A549 (cell line): Measurements from ENCODE around the gene B9D1. TPM values are rescaled to one million over a fixed set of nuclear protein-coding genes. Genes with fewer than 3 reads are reported as not detected.

Experiments used
- ATAC-seq, 2 experiments: fragments of 200-7000 bp in 1 of 2; fragments of >200 bp in 1 of 2; cut with Nextera tagmentation in 1 of 2; cut with Tn5 transposase in 1 of 2; 3 replicates each; pipeline versions ENCODE4 v1.8.0 to v1.9.1; 2018 to 2020; ENCODE audit warnings: mild to moderate bottlenecking in 1 of 2, moderate library complexity in 1 of 2
- CTCF ChIA-PET: fragments of 300-600 bp; sonication (Branson Sonifier 250); formaldehyde crosslinking; extraction: SDS; loops from one replicate; lab custom pipeline; 2021; ENCODE audit warnings: antibody characterized with exemption, inconsistent platforms; lab: Yijun Ruan, JAX
- POLR2A ChIA-PET: fragments of 350-600 bp; formaldehyde crosslinking; extraction: SDS; loops from one replicate; lab custom pipeline; 2021; ENCODE audit warnings: antibody characterized with exemption, inconsistent platforms; lab: Yijun Ruan, JAX
- DNase-seq, 2 experiments: peaks; one replicate each; pipeline versions ENCODE4 v3.0.0 to v3.0.0-alpha.2; 2011 to 2016; ENCODE audit warnings: low read depth in 1 of 2, low spot score in 1 of 2
- FAIRE-seq: peaks from 2 replicates; lab custom pipeline; 2011; peaks lifted over from hg19 to GRCh38; lab: Jason Lieb, UNC
- H3K27ac ChIP-seq, 2 experiments: fragments of >200 bp; sonication (Bioruptor Twin); formaldehyde crosslinking; 3 replicates each; pipeline ENCODE4 v1.5.1; 2016 to 2017
- H3K4me1 ChIP-seq: fragments of >200 bp; sonication (Bioruptor Twin); formaldehyde crosslinking; 3 replicates; pipeline ENCODE4 v1.6.1; 2016
- H3K4me2 ChIP-seq: fragments of >200 bp; sonication (Bioruptor Twin); formaldehyde crosslinking; 3 replicates; pipeline ENCODE4 v1.6.1; 2016
- H3K4me3 ChIP-seq: fragments of >200 bp; sonication (Bioruptor Twin); formaldehyde crosslinking; 3 replicates; pipeline ENCODE4 v1.5.1; 2016
- H3K9me3 ChIP-seq: fragments of >200 bp; sonication (Bioruptor Twin); formaldehyde crosslinking; 3 replicates; pipeline ENCODE4 v1.6.1; 2016
- BHLHE40 ChIP-seq: IDR thresholded peaks from 2 replicates; pipeline ENCODE4 v1.6.1; 2012; ENCODE audit warnings: low read depth, low read length, inconsistent platforms
- CHD2 ChIP-seq: fragments of 150-350 bp; IDR thresholded peaks from 2 replicates; pipeline ENCODE4 v1.6.1; 2014; ENCODE audit warnings: low read length; ENCODE audit not compliant: partially characterized antibody
- CTCF ChIP-seq: fragments of >200 bp; sonication (Bioruptor Twin); formaldehyde crosslinking; IDR thresholded peaks from 3 replicates; pipeline ENCODE4 v1.5.1; 2016
- EHF ChIP-seq: fragments of 250-450 bp; sonication (Bioruptor Pico); IDR thresholded peaks from 2 replicates; pipeline ENCODE4 v1.5.0; 2020; ENCODE audit warnings: mild to moderate bottlenecking
- EP300 ChIP-seq, 2 experiments: fragments of >200 bp; sonication (Bioruptor Twin); formaldehyde crosslinking; IDR thresholded peaks; 2 replicates in 1 of 2; 3 replicates in 1 of 2; pipeline ENCODE4 v1.6.1; 2016 to 2017
- HDAC2 ChIP-seq: fragments of 200-600 bp; sonication (generic); IDR thresholded peaks from 2 replicates; pipeline ENCODE4 v1.6.1; 2016
- HEYL ChIP-seq: fragments of 250-450 bp; sonication (Bioruptor Pico); IDR thresholded peaks from 2 replicates; pipeline ENCODE4 v1.8.0; 2021; ENCODE audit warnings: mild to moderate bottlenecking, moderate library complexity
- KDM1A ChIP-seq: fragments of 200-600 bp; sonication (generic); IDR thresholded peaks from 2 replicates; pipeline ENCODE4 v1.6.1; 2016; ENCODE audit warnings: low read depth, mild to moderate bottlenecking
- NPAS2 ChIP-seq: fragments of 250-450 bp; sonication (Bioruptor Pico); IDR thresholded peaks from 2 replicates; pipeline ENCODE4 v1.8.0; 2022; ENCODE audit warnings: mild to moderate bottlenecking, moderate library complexity, borderline replicate concordance
- RARB ChIP-seq: fragments of 250-450 bp; sonication (Bioruptor Pico); IDR thresholded peaks from 2 replicates; pipeline ENCODE4 v1.8.0; 2021; ENCODE audit warnings: mild to moderate bottlenecking, moderate library complexity
- TFCP2L1 ChIP-seq: fragments of 250-450 bp; sonication (Bioruptor Pico); IDR thresholded peaks from 2 replicates; pipeline ENCODE4 v1.5.0; 2021; ENCODE audit warnings: mild to moderate bottlenecking
- ZC3H11A ChIP-seq: fragments of 450-650 bp; IDR thresholded peaks from 2 replicates; pipeline ENCODE4 v1.6.1; 2014; ENCODE audit warnings: antibody characterized with exemption, mild to moderate bottlenecking
- ZNF302 ChIP-seq: fragments of 250-450 bp; sonication (Bioruptor Pico); IDR thresholded peaks from 2 replicates; pipeline ENCODE4 v1.9.0; 2021; ENCODE audit warnings: inconsistent platforms, mild to moderate bottlenecking, moderate library complexity
- WGBS: methylation state at CpG from one replicate; pipeline ENCODE4 v1.1.6; 2017; ENCODE audit errors: missing lambda C conversion rate; 5-methylcytosine and 5-hydroxymethylcytosine counted together
- polyA plus RNA-seq, 4 experiments: library from polyadenylated mRNA; depleted of rRNA in 3 of 4; stranded (reverse); fragments of >200 nt; fragmentation: RNase III in 1 of 4; extraction: RNeasy Plus Mini Kit Qiagen cat#74134 plus additional on column Dnase treatment in 1 of 4; gene quantifications; 2 replicates in 3 of 4; 3 replicates in 1 of 4; pipeline ENCODE4 v1.2.3, GENCODE V29; 2011 to 2017
- TF ChIP-seq, protein P1 (sequence below): IDR thresholded peaks from 2 replicates; pipeline ENCODE4 v1.6.1; 2012; ENCODE audit warnings: low read depth, borderline replicate concordance
- TF ChIP-seq, protein P2 (sequence below): fragments of 150-350 bp; IDR thresholded peaks from 2 replicates; pipeline ENCODE4 v1.6.1; 2014; ENCODE audit warnings: low read depth, mild to moderate bottlenecking, low read length

B9D1 gene
- polyA plus RNA-seq, 2 of the 4 experiments (the other 2 are of a cell fraction) = 48.2 to 60.6 TPM

DNA sequence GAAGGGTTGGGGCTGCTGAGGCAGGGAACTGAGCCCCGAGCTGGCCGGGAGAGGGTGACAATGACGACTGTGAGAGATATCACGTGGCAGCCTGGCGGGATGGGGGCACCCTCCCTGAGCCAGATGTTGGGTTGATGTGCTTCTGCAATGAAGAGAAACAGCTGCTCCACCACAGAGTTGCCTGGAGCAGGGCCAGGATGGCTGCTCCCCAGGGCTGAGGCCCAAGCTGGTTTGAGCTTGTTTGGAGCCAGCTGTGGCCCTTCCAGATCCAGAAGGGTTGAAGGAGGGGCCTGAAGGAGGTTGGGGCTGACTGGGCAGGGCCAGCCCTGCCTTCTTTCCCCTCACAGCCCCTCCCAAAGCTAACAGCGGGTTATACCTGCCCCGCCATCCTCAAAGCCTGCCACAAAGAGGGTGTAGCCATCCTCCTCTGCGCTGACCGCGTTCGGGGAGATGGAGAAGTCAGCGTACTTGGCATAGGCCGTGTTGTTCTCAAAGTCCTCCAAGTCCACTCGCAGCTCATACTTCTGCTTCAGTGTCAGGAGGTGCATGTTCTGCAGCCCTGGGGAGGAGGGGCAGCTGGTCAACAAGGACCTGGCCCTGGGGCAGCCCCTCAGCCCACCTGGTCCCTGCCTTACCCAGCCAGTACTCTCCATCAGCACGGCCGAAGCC lies 22.3 kb upstream of the B9D1 start:
- POLR2A ChIA-PET = no interaction called here
- no peaks in the 10 kb centered on the region for H3K9me3 ChIP-seq
- no peak for FAIRE-seq
- WGBS = 92% methylated on average over 16 of the region's 16 CpGs
- DNase-seq = no peak
- TF ChIP-seq RARB (CRISPR knock-in tag) (no peak), HDAC2 (no peak), HEYL (CRISPR knock-in tag) (no peak), BHLHE40 (no peak)
- no peak overlapping the region for H3K4me2 ChIP-seq
- H3K4me3 ChIP-seq = no peak overlapping the region
- CTCF ChIA-PET = interaction anchor here (1.0 to 6.0 kb wide), 8 partner anchors 10 to 381 kb away, joined by 3 to 44 read pairs (median 6); partner anchors contain the start of gene B9D1
- peaks cover 33% of the 10 kb centered on the region for H3K4me1 ChIP-seq
- no peak overlapping the region for H3K27ac ChIP-seq
- peak in 1 of 2 experiments; percentile 13; a peak in 2 of 6 replicates for ATAC-seq

- WGBS = 96% methylated on average over 6 of the region's 6 CpGs
- CTCF ChIA-PET = interaction anchor here (2.0 to 6.0 kb wide), 4 partner anchors 18 to 64 kb away, joined by 7 to 44 read pairs (median 22); partner anchors contain the start of gene B9D1
- no peak for TF ChIP-seq ZNF302 (CRISPR knock-in tag)
- H3K27ac ChIP-seq = no peak overlapping the region
- H3K4me2 ChIP-seq = no peak overlapping the region
- H3K4me1 ChIP-seq = peaks cover 40% of the 10 kb centered on the region
- FAIRE-seq (no peak), ATAC-seq (no peak), DNase-seq (no peak)
- POLR2A ChIA-PET = no interaction called here
- H3K4me3 ChIP-seq = no peak overlapping the region
- H3K9me3 ChIP-seq = no peaks in the 10 kb centered on the region
These were observed 21.4 kb upstream of the B9D1 start for GRCh38 chr17:19383681-19384470.

GRCh38 chr17:19382531-19383444 lies 20.3 kb upstream of the B9D1 start:
- peaks cover 32% of the 10 kb centered on the region for H3K4me1 ChIP-seq
- H3K4me3 ChIP-seq = no peak overlapping the region
- CTCF ChIA-PET = interaction anchor here (2.0 to 12.3 kb wide), 4 partner anchors 17 to 64 kb away, joined by 7 to 148 read pairs (median 22); partner anchors contain the start of gene B9D1
- 94% methylated on average over 13 of the region's 13 CpGs for WGBS
- POLR2A ChIA-PET = no interaction called here
- H3K4me2 ChIP-seq = no peak overlapping the region
- FAIRE-seq (no peak), DNase-seq (no peak), ATAC-seq (no peak)
- no peak overlapping the region for H3K27ac ChIP-seq
- no peak for TF ChIP-seq CHD2
- no peaks in the 10 kb centered on the region for H3K9me3 ChIP-seq

GRCh38 chr17:19381741-19382444 lies 19.4 kb upstream of the B9D1 start:
- no peak overlapping the region for H3K27ac ChIP-seq
- WGBS = 96% methylated on average over 28 of the region's 31 CpGs

More at GRCh38 chr17:19381741-19382444, 19.4 kb upstream of the B9D1 start:
- H3K9me3 ChIP-seq = no peaks in the 10 kb centered on the region
- peaks cover 24% of the 10 kb centered on the region for H3K4me1 ChIP-seq
- no peak for ATAC-seq
- no peak overlapping the region for H3K4me2 ChIP-seq
- TF ChIP-seq CHD2 (no peak), ZC3H11A (no peak), CTCF (no peak), EHF (CRISPR knock-in tag) (no peak), NPAS2 (CRISPR knock-in tag) (no peak), KDM1A (no peak), EP300 (IDR thresholded peaks at IDR 0.05) (no peak), TFCP2L1 (no peak)
- TF ChIP-seq, protein P1, sequence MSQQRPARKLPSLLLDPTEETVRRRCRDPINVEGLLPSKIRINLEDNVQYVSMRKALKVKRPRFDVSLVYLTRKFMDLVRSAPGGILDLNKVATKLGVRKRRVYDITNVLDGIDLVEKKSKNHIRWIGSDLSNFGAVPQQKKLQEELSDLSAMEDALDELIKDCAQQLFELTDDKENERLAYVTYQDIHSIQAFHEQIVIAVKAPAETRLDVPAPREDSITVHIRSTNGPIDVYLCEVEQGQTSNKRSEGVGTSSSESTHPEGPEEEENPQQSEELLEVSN = no peak
- TF ChIP-seq, protein P2, sequence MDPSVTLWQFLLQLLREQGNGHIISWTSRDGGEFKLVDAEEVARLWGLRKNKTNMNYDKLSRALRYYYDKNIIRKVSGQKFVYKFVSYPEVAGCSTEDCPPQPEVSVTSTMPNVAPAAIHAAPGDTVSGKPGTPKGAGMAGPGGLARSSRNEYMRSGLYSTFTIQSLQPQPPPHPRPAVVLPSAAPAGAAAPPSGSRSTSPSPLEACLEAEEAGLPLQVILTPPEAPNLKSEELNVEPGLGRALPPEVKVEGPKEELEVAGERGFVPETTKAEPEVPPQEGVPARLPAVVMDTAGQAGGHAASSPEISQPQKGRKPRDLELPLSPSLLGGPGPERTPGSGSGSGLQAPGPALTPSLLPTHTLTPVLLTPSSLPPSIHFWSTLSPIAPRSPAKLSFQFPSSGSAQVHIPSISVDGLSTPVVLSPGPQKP = no peak
- ChIA-PET CTCF (interaction anchor here (2.0 to 12.3 kb wide), 2 partner anchors 17 to 65 kb away, joined by 7 to 148 read pairs; partner anchors contain the start of gene B9D1), POLR2A (no interaction called here)
- no peak for DNase-seq
- no peak for FAIRE-seq
- no peak overlapping the region for H3K4me3 ChIP-seq
